ENCODE measurements around the gene GRIN2B.

GRIN2B gene

DNA sequence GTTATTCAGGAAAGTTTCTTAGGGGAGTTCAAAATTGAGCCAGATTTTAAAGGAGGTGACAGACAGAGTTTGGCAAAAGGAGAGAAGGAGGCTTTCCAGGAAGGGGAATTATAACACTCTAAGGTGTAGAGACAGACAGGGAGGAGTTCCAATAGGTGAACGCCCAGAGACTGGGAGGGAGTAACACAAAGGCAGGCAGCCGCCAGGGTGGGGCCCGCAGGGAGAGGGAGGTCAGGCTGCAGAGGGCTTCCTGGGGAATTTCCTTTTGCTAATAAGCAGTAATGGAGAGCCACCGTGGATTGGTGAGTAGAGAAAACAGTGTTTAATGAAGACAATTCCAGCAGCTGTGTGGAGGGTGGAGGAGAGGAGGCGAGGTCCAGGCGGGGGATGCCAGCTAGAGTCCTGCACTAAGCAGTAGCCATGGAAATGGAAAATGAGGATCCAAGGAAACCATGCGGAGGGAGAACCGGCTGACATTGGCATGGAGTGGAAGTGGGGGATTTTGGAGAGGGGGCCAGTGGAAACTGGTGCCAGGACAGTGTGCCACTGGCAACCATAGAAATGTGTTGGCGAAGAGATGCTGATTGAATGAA is 22.2 kb downstream of the GRIN2B start:
- in situ Hi-C loops (cut with HindIII; ENCODE audit: low sequenced_read_pairs): loop anchor here (25.0 kb wide), 1 partner anchor 697 kb away; no protein-coding TSS in a partner anchor

GRCh38 chr12:13957576-13957975 is 23.8 kb downstream of the GRIN2B start:
- in situ Hi-C loops (cut with HindIII; ENCODE audit: low sequenced_read_pairs): loop anchor here (25.0 kb wide), 1 partner anchor 695 kb away; no protein-coding TSS in a partner anchor

GRCh38 chr12:13956060-13956590 is 25.3 kb downstream of the GRIN2B start:
- in situ Hi-C loops (cut with HindIII; ENCODE audit: low sequenced_read_pairs): loop anchor here (25.0 kb wide), 1 partner anchor 694 kb away; no protein-coding TSS in a partner anchor

- in situ Hi-C loops (cut with HindIII; ENCODE audit: low sequenced_read_pairs): loop anchor here (25.0 kb wide), 1 partner anchor 690 kb away; no protein-coding TSS in a partner anchor
Observed at GRCh38 chr12:13952096-13952495, 29.3 kb downstream of the GRIN2B start.

DNA sequence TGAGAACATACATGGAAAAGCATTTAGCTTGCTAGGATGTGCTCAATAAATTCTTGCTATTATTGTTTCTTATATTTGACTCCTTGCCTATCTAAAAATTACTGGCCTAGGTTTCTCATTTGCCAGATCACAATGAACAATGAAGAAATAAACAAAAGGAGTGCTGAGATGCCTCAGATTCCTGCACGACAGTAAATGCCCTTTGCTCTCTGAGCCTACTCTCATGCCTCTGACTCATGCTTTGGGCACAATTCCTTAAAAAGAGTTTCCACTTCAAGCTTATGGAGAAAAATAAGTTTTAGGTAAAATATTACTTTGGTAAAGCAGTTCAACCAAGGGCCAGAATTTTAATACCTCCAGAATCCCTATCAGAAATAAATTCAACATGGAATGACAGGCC is 30.9 kb downstream of the GRIN2B start:
- in situ Hi-C loops (cut with HindIII; ENCODE audit: low sequenced_read_pairs): loop anchor here (25.0 kb wide), 1 partner anchor 688 kb away; no protein-coding TSS in a partner anchor

GRCh38 chr12:13948621-13949020 is 32.8 kb downstream of the GRIN2B start:
- in situ Hi-C loops (cut with HindIII; ENCODE audit: low sequenced_read_pairs): no loop called here

DNA sequence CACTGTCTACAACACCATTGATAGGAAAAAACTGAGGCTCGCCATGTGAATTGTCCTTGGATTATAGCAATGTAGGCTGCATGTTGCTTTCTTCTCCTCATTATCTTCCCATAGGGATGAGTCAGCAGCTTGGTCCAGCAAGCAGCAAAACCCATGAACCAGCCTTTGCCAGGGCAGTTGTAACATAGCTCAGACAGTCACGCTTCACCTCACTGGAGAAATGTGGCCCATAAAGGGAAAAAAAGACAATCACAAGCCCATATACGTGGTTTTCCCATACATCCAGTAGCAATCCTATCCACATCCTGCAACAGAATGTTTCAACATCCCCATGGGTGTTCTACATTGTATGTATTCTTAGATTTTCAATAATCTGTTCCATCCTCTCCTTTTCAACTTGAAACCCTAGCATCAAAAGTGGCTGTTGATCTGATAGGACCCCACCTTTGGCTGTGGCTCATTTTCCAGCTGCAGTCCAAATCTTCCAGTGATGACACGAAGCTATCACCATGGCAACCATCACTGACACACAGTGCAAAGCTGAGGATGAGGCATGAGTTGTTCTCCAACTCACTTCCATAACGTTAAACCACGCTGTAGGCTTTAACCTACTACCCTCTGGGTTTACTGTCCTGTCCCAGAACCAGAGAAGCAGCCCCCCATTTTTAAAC is 34.0 kb downstream of the GRIN2B start:
- in situ Hi-C loops (cut with HindIII; ENCODE audit: low sequenced_read_pairs): no loop called here

DNA sequence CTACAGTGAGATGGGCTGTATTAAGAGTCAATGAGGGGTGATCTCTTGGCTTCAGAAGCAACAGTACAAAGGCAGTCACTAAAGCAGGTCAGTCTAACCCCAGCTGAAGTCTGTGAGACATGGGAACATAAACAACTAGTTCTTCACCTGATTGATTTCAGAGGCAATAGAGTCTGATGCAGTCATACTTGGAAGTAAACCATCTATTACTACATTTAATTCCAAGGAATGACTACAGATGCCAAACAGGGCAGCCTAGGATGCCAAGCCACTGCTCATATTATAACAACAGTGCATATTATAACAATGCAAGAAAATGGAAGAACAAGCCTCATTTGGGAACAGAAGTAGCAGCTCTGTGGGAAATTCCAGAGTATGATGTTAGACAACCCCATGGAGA is 35.8 kb downstream of the GRIN2B start:
- in situ Hi-C loops (cut with HindIII; ENCODE audit: low sequenced_read_pairs): no loop called here

GRCh38 chr12:13945236-13945635 is 36.2 kb downstream of the GRIN2B start:
- in situ Hi-C loops (cut with HindIII; ENCODE audit: low sequenced_read_pairs): no loop called here

DNA sequence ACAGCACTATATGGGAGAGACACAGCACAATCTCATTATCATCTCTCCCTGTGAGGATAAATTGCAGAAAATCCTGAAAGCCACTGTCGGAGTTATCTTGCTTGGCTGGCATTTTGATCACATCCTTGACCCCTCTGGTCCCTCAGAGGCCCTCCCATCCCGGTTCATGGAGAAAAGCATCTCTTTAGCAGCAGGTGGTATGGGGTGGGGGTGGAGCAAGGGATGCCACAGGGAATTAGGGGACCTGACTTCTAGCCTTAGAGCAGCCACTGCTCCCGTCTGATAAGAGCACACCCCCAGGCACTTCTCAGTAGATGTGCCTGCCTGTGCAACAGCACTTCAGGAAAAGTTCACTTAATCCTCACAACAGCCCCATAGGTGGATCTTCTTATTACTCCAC is 38.6 kb downstream of the GRIN2B start:
- in situ Hi-C loops (cut with HindIII; ENCODE audit: low sequenced_read_pairs): no loop called here

DNA sequence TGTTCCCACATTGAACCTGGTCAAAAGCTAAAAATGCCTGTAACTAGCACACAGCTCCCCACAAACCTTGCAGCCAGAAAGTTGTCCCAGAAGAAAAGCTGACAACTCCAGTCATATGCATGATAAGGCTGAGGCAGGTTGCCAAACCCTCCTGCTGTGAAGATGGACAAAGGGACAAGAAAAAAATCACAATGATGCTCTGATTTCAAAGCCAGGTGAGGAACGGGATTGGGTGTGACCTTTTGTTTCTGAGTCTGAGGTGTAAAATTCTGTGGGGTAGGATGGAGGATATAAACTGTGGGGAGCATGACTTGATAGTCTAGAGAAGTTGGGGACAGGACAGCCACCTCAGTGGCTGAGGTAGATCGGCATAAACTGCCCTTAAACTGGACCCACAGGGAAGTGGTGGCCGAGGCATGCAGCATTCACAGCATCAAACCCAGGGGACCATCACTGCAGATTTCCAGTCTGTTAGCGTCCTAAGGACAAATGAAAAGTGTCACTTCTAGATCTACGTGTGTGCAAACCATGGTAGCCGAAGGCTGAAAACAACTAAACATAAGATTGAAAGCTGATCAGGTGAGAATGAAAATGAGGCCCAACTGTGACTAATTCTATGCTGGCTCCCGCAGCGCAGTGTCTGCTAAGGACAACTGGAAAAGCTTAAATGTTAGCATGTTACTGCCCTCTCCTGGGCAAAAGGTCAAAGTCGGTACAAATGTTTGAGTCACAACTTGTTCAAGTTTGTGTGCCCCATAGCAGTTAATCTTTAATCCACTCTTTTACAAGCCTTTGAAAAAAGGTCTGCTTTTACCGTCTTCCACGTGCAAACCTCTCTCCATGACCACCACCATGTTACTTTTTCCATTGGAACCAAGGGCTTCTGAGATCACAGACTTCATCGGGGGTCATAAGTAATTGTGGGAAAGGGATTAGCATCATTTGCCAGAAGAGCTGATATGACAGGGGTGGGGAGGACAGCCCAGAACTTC is 39.8 kb downstream of the GRIN2B start:
- in situ Hi-C loops (cut with HindIII; ENCODE audit: low sequenced_read_pairs): no loop called here

GRCh38 chr12:13940335-13940865 is 41.0 kb downstream of the GRIN2B start:
- in situ Hi-C loops (cut with HindIII; ENCODE audit: low sequenced_read_pairs): no loop called here

DNA sequence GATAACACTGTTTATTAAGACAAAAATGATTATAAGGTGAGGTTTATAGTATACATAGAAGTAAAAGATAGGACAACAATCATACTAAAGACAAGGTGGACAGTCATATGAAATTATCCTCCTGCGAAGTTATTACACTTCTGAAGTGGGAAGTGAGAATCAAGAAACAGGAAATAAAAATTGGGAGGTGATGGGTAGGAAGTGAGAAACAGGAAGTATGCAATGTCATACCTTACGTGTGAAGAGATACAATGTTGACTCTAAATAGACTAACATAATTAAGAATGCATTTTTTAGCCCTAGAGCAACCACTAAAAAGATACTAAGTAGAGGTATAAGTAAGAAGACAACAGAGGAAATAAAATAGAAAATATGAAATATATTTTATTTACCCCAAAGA is 43.7 kb downstream of the GRIN2B start:
- in situ Hi-C loops (cut with HindIII; ENCODE audit: low sequenced_read_pairs): no loop called here

- in situ Hi-C loops (cut with HindIII; ENCODE audit: low sequenced_read_pairs): no loop called here
Observed at GRCh38 chr12:13935169-13935568, 46.2 kb downstream of the GRIN2B start.

Data from DLD1 (cell line).